Astrocyte (in vitro differentiated cells and primary cell): Measurements from ENCODE around the gene SCART1.

Experiments used
- EZH2 ChIP-seq: IDR thresholded peaks from 2 replicates; pipeline ENCODE4 v1.6.1; 2012; ENCODE audit warnings: mild to moderate bottlenecking, low read length, inconsistent platforms; ENCODE audit not compliant: insufficient read depth
- TF ChIP-seq, protein P1 (sequence below): IDR thresholded peaks from 2 replicates; pipeline ENCODE4 v1.5.1; 2011; ENCODE audit warnings: low read depth, mild to moderate bottlenecking, inconsistent platforms, low read length, moderate library complexity; ENCODE audit not compliant: insufficient read depth

DNA sequence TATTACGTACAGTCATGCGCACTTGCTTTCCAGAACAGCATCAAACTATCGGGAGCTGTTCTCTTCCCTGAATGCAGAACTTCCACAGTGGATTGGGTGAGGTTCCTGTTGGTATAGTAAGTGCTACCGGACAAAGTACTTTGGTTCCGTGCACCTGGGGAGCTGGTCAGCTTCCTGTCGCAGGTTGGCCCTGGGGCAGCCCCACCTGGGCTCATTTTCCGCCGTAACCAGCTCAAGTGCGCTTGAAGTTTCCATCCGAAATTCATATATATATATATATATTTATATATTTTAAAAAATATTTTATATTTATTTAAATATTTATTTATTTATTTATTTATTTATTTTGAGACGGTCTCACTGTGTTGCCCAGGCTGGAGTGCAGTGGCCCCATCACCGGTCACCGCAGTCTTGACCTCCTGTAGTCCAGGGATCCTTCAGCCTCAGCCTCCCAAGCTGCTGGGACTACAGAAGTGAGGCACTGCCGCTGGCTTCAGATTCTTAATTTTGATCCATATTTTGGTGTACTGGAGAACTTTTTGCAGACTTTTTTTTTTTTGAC lies 6.5 kb downstream of the SCART1 start:
- TF ChIP-seq, protein P1, sequence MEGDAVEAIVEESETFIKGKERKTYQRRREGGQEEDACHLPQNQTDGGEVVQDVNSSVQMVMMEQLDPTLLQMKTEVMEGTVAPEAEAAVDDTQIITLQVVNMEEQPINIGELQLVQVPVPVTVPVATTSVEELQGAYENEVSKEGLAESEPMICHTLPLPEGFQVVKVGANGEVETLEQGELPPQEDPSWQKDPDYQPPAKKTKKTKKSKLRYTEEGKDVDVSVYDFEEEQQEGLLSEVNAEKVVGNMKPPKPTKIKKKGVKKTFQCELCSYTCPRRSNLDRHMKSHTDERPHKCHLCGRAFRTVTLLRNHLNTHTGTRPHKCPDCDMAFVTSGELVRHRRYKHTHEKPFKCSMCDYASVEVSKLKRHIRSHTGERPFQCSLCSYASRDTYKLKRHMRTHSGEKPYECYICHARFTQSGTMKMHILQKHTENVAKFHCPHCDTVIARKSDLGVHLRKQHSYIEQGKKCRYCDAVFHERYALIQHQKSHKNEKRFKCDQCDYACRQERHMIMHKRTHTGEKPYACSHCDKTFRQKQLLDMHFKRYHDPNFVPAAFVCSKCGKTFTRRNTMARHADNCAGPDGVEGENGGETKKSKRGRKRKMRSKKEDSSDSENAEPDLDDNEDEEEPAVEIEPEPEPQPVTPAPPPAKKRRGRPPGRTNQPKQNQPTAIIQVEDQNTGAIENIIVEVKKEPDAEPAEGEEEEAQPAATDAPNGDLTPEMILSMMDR: no peak
- TF ChIP-seq EZH2: no peak
